Head of caudate nucleus (tissue), 42 donors: ENCODE measurements around the gene SCPEP1.

Experiments used
- DNase-seq, 42 donors: peaks; one replicate each; pipeline versions ENCODE4 v3.0.0 to v3.0.0-alpha.2; 2020 to 2021; ENCODE audit warnings: mixed read lengths in 7 of 42
- intact Hi-C: fragments of 100-400 bp; cut with DNase I; formaldehyde crosslinking; loops from one replicate; pipeline ENCODE4 v1.15.0; 2022

Gene SCPEP1

GRCh38 chr17:57025876-57026275 is 47.9 kb downstream of the SCPEP1 start:
- DNase-seq, result no peak
- intact Hi-C loops, result no loop called here

GRCh38 chr17:57027852-57028251 is 49.9 kb downstream of the SCPEP1 start:
- DNase-seq, result no peak
- intact Hi-C loops, result no loop called here

- DNase-seq, result no peak
- intact Hi-C loops, result no loop called here
Measured at GRCh38 chr17:57032343-57032742, 54.4 kb downstream of the SCPEP1 start.

- intact Hi-C loops, result no loop called here
- no peak for DNase-seq
Measured at GRCh38 chr17:57033296-57033695, 55.4 kb downstream of the SCPEP1 start.

- DNase-seq, result no peak
- intact Hi-C loops, result no loop called here
Measured at GRCh38 chr17:57034807-57035754, 57.1 kb downstream of the SCPEP1 start.

GRCh38 chr17:57035971-57036481 is 58.1 kb downstream of the SCPEP1 start:
- intact Hi-C loops, result no loop called here
- no peak for DNase-seq

- DNase-seq, result no peak
- intact Hi-C loops, result no loop called here
Measured at GRCh38 chr17:57037411-57037810, 59.5 kb downstream of the SCPEP1 start.

GRCh38 chr17:57038486-57038885 is 60.6 kb downstream of the SCPEP1 start:
- intact Hi-C loops, result no loop called here
- DNase-seq, result no peak

- intact Hi-C loops, result no loop called here
- DNase-seq, result no peak
Measured at GRCh38 chr17:57040571-57040970, 62.6 kb downstream of the SCPEP1 start.

GRCh38 chr17:57043276-57043675 is 65.3 kb downstream of the SCPEP1 start:
- DNase-seq, result no peak
- intact Hi-C loops, result no loop called here

GRCh38 chr17:57044976-57045867 is 67.3 kb downstream of the SCPEP1 start:
- intact Hi-C loops, result no loop called here
- DNase-seq, result peak in 1 of 42 donors; percentile 26

GRCh38 chr17:57045868-57046704 is 68.2 kb downstream of the SCPEP1 start:
- intact Hi-C loops, result no loop called here
- peak in 14 of 42 donors; percentile 3 to 53 (median 14) for DNase-seq

GRCh38 chr17:57046749-57047148 is 68.8 kb downstream of the SCPEP1 start:
- peak in 4 of 42 donors; percentile 2 to 29 (median 16) for DNase-seq
- intact Hi-C loops, result no loop called here

GRCh38 chr17:57048096-57048495 is 70.2 kb downstream of the SCPEP1 start:
- intact Hi-C loops, result no loop called here
- DNase-seq, result no peak

- DNase-seq, result peak in 3 of 42 donors; percentile 4 to 32 (median 16)
- intact Hi-C loops, result no loop called here
Measured at GRCh38 chr17:57050306-57050705, 72.4 kb downstream of the SCPEP1 start.

- DNase-seq, result no peak
Measured at GRCh38 chr17:57051886-57052361, 74.0 kb downstream of the SCPEP1 start.

More at GRCh38 chr17:57051886-57052361, 74.0 kb downstream of the SCPEP1 start:
- intact Hi-C loops, result no loop called here
